Central memory CD8-positive, alpha-beta T cell (primary cell): Measurements from ENCODE around the gene AARSD1.
"Not testable (repeated sequence)": the region's sequence is repeated elsewhere in the genome, so short reads cannot be mapped to it uniquely, and the experiment has no call there.

Experiments used
- ATAC-seq: fragments of 150-1000 bp; cut with Tn5 transposase; replicated peaks from 2 replicates; pipeline ENCODE4 v1.10.0; 2022; ENCODE audit warnings: mild to moderate bottlenecking, moderate FRiP score, moderate number of reproducible peaks; ENCODE audit not compliant: poor library complexity, severe bottlenecking; ENCODE audit errors: extremely low read depth
- DNase-seq, 2 donors: peaks; one replicate each; pipeline ENCODE4 v3.0.0; 2021; ENCODE audit warnings: low spot score in 2 of 2
- H3K27ac Mint-ChIP-seq: one replicate; pipeline ENCODE4 v1.8.0; 2022; ENCODE audit warnings: low read depth, mild to moderate bottlenecking, moderate library complexity, mixed read lengths
- H3K27me3 Mint-ChIP-seq: one replicate; pipeline ENCODE4 v1.8.0; 2022; ENCODE audit warnings: mixed read lengths
- H3K36me3 Mint-ChIP-seq: one replicate; pipeline ENCODE4 v1.8.0; 2022; ENCODE audit warnings: mild to moderate bottlenecking, moderate library complexity, mixed read lengths; ENCODE audit not compliant: insufficient read depth
- H3K4me1 Mint-ChIP-seq: one replicate; pipeline ENCODE4 v1.8.0; 2022; ENCODE audit warnings: mixed read lengths
- H3K4me3 Mint-ChIP-seq: one replicate; pipeline ENCODE4 v1.8.0; 2022; ENCODE audit warnings: mild to moderate bottlenecking, moderate library complexity, mixed read lengths
- H3K9me3 Mint-ChIP-seq: one replicate; pipeline ENCODE4 v1.8.0; 2022; ENCODE audit warnings: mixed read lengths

Gene AARSD1

DNA sequence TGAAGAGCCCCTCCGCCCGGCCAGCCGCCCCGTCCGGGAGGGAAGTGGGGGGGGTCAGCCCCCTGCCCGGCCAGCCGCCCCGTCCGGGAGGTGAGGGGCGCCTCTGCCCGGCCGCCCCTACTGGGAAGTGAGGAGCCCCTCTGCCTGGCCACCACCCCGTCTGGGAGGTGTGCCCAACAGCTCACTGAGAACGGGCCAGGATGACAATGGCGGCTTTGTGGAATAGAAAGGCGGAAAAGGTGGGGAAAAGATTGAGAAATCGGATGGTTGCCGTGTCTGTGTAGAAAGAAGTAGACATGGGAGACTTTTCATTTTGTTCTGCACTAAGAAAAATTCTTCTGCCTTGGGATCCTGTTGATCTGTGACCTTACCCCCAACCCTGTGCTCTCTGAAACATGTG is 9.1 kb upstream of the AARSD1 start:
- H3K27ac Mint-ChIP-seq, ATAC-seq: not testable (repeated sequence)

DNA sequence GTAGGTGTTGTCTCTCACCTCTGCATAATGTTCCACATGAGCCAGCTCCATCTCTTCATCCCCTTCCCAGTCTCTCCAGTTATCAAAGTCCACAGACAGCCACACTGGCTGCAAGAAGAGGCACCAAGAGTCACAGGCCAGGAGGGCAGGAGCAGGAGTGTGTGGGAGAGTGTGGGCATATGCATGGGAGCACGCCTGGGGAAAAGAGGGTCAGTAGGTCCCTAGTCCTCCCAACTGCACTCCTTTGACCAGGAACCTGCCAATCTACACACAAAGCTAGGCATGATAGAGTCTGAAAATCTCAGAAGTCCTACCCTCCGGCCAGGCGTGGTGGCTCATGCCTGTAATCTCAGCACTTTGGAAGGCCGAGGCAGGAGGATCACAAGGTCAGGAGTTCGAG is 7.3 kb upstream of the AARSD1 start:
- H3K9me3 Mint-ChIP-seq, result no peaks in the 10 kb centered on the region
- ATAC-seq (no peak), DNase-seq (no peak)
- no peaks in the 10 kb centered on the region for H3K4me1 Mint-ChIP-seq
- no peak overlapping the region for H3K4me3 Mint-ChIP-seq
- H3K27me3 Mint-ChIP-seq, result no peaks in the 10 kb centered on the region
- H3K27ac Mint-ChIP-seq, result no peak overlapping the region
- peaks cover 3% of the 10 kb centered on the region for H3K36me3 Mint-ChIP-seq

More for the DNA sequence above, 9.1 kb upstream of the AARSD1 start:
- H3K9me3 Mint-ChIP-seq, H3K4me1 Mint-ChIP-seq, DNase-seq, H3K4me3 Mint-ChIP-seq, H3K27me3 Mint-ChIP-seq, H3K36me3 Mint-ChIP-seq: not testable (repeated sequence)

DNA sequence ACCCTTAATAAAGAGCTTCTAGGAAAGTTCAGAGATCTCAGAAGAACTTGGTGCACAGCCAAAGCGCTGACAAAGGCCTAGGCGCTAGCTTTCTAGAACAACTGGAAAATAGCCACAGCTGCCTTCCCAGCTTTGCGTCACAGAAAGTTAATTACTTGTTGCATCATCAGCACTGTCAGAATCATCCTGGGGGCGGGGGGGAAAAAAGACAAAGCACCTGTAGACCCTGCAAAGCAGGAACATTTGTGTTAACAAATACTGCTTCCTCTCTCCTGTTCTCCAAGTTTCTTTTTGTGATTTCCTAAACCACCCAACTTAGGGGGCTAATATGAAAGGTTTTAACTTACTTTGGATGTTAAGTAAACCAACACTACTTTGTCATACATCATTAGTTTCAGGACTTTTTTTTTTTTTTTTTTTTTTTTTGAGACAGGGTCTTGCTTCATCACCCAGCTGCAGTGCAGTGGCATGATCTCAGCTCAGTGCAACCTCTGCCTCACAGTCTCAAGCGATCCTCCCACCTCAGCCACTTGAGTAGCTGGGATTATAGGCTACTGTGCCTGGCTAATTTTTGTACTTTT is 4.8 kb upstream of the AARSD1 start:
- Mint-ChIP-seq H3K27me3 (no peaks in the 10 kb centered on the region), H3K27ac (no peak overlapping the region), H3K4me3 (no peak overlapping the region), H3K9me3 (no peaks in the 10 kb centered on the region), H3K36me3 (peaks cover 12% of the 10 kb centered on the region), H3K4me1 (peaks cover 6% of the 10 kb centered on the region)
- ATAC-seq (no peak), DNase-seq (no peak)

- Mint-ChIP-seq H3K4me3 (no peak overlapping the region), H3K27ac (no peak overlapping the region), H3K36me3 (peaks cover 12% of the 10 kb centered on the region), H3K9me3 (no peaks in the 10 kb centered on the region), H3K27me3 (no peaks in the 10 kb centered on the region), H3K4me1 (peaks cover 15% of the 10 kb centered on the region)
- ATAC-seq (no peak), DNase-seq (no peak)
Measured at GRCh38 chr17:42967925-42968324, 3.7 kb upstream of the AARSD1 start.

DNA sequence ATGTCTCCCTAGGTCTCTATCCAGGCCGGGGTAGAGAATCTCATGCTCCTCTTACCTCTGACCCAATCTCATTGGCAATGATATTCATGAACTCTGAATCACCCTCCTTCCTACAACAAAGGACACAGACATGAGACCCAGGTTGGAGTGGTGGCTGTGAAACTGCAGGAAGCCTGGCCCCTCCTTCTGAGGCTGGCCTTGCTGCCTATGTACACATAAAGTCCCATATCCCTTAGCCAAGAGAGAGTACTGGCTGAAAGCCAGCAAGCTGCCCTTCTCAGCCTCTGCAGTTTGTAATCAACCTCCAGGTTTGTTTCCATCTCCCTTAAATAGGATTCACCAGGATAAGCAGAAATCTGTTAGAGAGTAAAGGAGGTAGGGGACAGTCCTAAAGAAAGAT is 10.6 kb downstream of the AARSD1 start:
- DNase-seq (no peak), ATAC-seq (no peak)
- Mint-ChIP-seq H3K4me1 (no peaks in the 10 kb centered on the region), H3K9me3 (no peaks in the 10 kb centered on the region), H3K36me3 (peaks cover 55% of the 10 kb centered on the region), H3K4me3 (no peak overlapping the region), H3K27me3 (no peaks in the 10 kb centered on the region), H3K27ac (no peak overlapping the region)

- H3K27me3 Mint-ChIP-seq, result no peaks in the 10 kb centered on the region
- H3K27ac Mint-ChIP-seq, result no peak overlapping the region
- no peak overlapping the region for H3K4me3 Mint-ChIP-seq
Measured at GRCh38 chr17:42950044-42950783, 14.0 kb downstream of the AARSD1 start.

DNA sequence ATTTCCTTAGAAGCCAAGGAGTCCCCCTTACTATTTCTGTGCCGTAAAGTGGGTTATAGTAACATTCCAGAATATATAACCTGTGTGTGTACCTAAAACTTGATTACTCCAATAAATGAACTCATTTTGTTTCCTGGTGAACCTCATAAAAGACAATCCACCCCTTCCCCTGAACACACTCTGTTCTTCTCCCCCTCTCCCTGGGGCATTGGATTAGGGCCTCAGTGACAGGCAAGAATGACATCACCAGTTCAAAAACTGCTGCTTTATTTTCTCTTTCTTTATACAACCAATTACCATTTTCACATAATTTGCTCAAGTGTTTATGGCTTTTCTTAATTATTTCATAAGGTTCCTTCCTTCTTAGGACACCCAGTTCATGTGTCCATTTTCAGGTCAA is 17.4 kb downstream of the AARSD1 start:
- no peaks in the 10 kb centered on the region for H3K4me1 Mint-ChIP-seq
- H3K4me3 Mint-ChIP-seq, result no peak overlapping the region
- no peak overlapping the region for H3K27ac Mint-ChIP-seq
- no peak for DNase-seq
- ATAC-seq, result no peak
- H3K36me3 Mint-ChIP-seq, result peaks cover 25% of the 10 kb centered on the region
- no peaks in the 10 kb centered on the region for H3K9me3 Mint-ChIP-seq
- H3K27me3 Mint-ChIP-seq, result no peaks in the 10 kb centered on the region

More at GRCh38 chr17:42950044-42950783, 14.0 kb downstream of the AARSD1 start:
- H3K9me3 Mint-ChIP-seq, result no peaks in the 10 kb centered on the region
- no peak for DNase-seq
- no peaks in the 10 kb centered on the region for H3K4me1 Mint-ChIP-seq
- H3K36me3 Mint-ChIP-seq, result peaks cover 39% of the 10 kb centered on the region
- ATAC-seq, result no peak

DNA sequence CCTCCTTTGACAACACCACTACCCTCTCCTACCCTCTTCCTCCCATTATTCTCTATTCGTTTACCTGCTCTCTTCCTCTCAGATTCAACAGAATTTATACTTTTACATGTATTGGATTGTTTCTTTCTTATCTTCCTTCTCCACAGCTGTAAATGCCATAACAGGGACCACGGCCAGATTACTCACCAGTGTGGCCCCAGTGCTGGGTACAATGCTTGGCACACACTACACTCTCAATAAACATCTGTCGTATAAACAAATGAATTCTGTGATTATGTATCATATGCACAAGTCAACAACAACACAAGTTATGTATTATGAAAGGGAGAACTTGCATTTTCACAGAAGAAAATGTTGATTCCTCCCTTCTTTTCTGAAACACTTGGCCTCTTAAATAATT is 20.0 kb downstream of the AARSD1 start:
- no peak for ATAC-seq
- DNase-seq, result no peak
- Mint-ChIP-seq H3K4me3 (no peak overlapping the region), H3K27ac (no peak overlapping the region), H3K27me3 (no peaks in the 10 kb centered on the region), H3K36me3 (peaks cover 11% of the 10 kb centered on the region), H3K4me1 (no peaks in the 10 kb centered on the region), H3K9me3 (no peaks in the 10 kb centered on the region)

DNA sequence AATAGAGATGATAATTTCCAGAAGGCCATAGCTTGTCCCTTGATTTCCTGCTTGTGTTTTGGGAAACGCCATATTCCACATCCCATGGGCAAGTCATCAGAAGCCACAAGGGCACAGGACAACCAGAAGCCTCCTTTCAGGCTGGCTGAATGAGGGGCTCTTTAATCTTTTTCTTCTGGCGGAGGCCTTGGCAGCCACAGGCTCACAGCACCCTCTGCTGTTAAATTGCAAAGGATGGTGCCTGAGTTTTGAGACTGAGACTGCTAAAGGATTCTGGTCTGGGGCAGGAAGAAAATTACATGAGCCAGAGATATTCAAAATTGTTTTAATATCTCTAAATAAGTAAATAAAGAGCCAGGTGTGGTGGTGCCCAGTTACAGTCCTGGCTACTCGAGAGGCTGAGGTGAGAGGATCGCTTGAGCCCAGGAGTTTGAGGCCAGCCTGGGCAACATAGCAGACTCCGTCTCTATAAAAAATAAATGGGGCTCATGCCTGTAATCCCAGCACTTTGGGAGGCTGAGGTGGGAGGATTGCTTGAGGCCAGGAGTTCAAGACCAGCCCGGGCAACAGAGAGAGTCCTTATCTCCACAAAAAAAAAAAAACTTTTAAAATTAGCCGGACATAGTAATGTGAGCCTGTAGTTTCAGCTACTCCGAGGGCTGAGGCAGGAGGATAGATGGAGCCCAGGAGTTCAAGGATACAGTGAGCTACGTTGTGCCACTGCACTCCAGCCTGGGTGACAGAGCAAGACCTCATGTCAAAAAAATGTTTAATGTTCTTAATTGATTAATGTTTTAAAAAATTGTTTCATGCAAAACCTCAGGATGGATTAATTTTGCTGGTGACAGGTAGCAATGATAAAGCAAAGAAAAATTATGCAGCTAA is 26.3 kb downstream of the AARSD1 start:
- no peaks in the 10 kb centered on the region for H3K9me3 Mint-ChIP-seq
- no peak for ATAC-seq
- no peak for DNase-seq
- H3K36me3 Mint-ChIP-seq, result no peaks in the 10 kb centered on the region
- no peaks in the 10 kb centered on the region for H3K4me1 Mint-ChIP-seq
- H3K4me3 Mint-ChIP-seq, result no peak overlapping the region
- peaks cover 14% of the 10 kb centered on the region for H3K27me3 Mint-ChIP-seq
- no peak overlapping the region for H3K27ac Mint-ChIP-seq

DNA sequence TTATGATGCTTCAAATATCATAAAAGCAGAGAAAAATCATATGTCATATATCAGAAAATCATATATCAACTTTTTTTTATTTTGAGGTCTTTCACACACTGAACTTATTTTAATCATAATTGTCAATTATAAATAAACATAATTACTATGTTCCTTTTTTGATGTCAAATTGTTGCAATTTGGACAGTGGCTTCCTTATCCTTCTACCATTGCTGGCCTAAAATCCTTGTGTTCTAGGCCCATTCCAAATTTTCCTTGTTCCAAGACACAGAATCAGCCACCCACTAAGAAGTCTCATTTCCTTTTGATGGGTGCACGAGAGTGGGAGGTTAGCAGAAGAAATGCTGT is 34.8 kb downstream of the AARSD1 start:
- Mint-ChIP-seq H3K4me3 (no peak overlapping the region), H3K27ac (no peak overlapping the region), H3K9me3 (no peaks in the 10 kb centered on the region), H3K36me3 (no peaks in the 10 kb centered on the region), H3K27me3 (peaks cover 23% of the 10 kb centered on the region), H3K4me1 (no peaks in the 10 kb centered on the region)
- DNase-seq (no peak), ATAC-seq (no peak)

DNA sequence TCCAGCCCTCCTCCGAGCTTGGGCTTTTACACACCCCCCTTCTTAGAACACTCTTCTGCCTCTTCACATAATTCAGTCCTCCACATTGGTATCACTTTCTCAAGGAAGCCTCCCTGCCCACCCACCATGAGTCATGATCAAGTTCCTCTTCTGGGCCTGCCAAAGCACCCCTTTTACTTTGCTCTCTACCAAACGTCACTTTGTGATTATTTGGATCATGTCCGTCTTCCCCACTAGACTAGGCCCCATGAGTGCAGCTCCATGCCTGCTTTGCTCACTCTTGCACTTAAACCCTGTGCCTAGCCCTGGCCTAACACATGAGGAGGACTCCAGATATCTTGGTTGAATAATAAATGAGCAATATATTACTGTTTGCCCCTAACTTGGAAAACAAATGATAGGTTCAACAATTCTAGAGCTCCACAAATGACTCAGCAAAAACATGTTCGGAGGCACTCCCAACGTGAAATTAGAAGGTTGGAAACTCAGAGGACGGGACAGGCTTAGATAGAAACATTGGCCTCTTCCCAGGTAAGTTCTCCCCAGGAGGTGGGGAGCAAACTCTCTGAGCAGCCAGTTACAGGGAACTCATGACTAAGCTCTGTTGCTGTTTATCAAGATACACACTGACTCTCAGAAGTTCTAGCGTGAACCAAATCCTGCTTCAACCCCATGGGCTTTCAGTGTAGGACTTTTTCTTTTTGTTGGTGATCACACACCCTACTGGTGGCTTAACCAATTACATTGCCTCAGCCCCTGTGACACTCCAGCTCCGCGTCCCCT is 35.3 kb downstream of the AARSD1 start:
- Mint-ChIP-seq H3K27me3 (peaks cover 17% of the 10 kb centered on the region), H3K4me1 (no peaks in the 10 kb centered on the region), H3K36me3 (no peaks in the 10 kb centered on the region), H3K27ac (no peak overlapping the region), H3K4me3 (no peak overlapping the region), H3K9me3 (no peaks in the 10 kb centered on the region)
- DNase-seq, result no peak
- ATAC-seq, result peak; percentile 36

DNA sequence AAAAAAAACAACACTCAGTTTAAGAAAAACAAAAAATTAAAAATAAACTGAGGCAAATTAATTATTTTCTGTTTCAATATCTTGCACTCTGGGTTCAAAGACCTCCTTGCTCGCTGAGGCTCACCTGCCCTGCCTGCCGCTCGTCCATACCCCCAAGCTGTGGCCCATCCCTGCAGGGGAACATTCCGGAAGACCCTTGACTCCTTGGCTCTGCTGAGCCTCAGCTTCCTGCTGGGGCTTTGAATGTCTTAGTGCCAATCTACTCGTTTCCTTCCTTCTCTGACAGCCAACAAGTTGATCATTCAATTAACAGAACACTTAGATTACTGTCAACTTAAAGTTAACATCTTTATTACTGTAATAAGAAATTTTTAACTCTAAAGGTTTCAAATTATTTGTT is 39.4 kb downstream of the AARSD1 start:
- H3K27ac Mint-ChIP-seq, result no peak overlapping the region
- no peaks in the 10 kb centered on the region for H3K9me3 Mint-ChIP-seq
- H3K4me3 Mint-ChIP-seq, result no peak overlapping the region
- no peaks in the 10 kb centered on the region for H3K4me1 Mint-ChIP-seq
- DNase-seq (no peak), ATAC-seq (no peak)
- H3K27me3 Mint-ChIP-seq, result peaks cover 44% of the 10 kb centered on the region
- no peaks in the 10 kb centered on the region for H3K36me3 Mint-ChIP-seq
